OCI-M2 (cell line): Measurements from ENCODE around the gene CTXND1.

Experiments used
- DNase-seq: peaks from one replicate; lab custom pipeline; 2025; ENCODE audit not compliant: unreplicated experiment; lab: John Stamatoyannopoulos, UW

The CTXND1 gene

DNA sequence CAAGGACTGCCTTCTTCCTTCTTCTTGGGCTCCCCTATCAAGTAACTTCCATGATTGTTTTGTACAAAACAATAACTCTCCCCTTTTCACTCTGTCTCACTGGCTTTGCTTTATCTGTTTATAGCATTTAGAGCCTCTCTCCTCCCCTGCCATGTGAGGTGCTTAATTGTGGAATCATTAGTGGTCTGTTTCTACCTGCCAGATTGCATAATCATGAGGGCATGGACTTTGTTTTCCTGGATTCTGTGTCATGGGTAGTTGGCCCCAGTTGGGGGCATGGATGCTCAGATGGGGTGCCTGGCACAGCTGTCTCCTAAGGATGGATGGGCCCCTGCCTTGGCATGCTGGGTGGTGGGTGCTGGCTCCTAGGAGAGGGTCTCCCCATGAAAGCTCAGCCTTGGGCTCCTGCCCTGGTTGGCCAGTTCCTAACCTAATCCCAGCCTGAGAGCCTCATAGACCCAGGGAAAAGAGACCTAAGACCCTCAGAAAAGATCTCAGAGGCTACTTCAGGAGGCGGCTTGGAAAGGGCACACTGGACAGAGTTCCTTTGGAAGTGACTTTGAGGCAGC lies 8.0 kb upstream of the CTXND1 start:
- no peak for DNase-seq

- DNase-seq: no peak
These were observed 439 bp downstream of the CTXND1 start for GRCh38 chr15:80251428-80252120.

- no peak for DNase-seq
These were observed 1.2 kb downstream of the CTXND1 start for GRCh38 chr15:80250614-80251427.

DNA sequence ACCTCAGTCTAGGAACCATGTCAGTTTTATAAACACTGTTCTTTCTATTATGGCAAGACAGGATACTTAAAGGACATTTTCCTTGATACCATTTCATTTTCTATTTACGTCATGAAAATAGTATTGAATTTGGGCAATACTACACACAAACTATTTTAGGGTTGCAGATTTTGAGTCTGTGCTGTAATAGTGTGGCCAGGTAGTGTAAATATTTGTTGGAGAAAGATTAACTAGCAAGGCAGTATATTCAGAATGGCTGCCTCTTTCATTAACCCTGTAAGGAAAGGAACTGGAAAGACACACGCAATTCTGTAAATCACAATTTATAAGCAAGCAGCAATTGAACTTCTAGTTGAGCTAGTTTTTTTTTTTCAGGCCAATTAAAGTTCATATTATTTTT lies 2.0 kb downstream of the CTXND1 start:
- no peak for DNase-seq

DNA sequence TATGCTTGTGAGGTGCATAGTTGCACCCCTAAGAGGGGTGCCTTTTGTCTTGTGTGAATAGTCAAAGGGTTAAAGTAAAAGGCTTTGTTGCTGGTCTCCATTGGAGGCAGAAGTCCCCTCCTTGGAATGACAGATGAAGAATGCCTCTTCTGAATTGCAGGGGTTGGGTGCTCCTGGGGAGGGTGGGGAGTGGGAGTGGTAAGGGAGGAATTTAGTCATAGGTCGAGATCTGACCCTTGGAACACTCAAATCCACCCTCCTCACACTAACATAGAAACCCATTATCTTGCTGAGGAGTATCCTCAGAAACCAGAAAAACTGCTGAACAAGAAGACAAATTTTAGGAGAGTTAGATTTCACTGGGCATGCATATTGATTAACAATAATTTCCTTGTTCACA lies 4.7 kb downstream of the CTXND1 start:
- no peak for DNase-seq

- no peak for DNase-seq
These were observed 5.6 kb downstream of the CTXND1 start for GRCh38 chr15:80246425-80246894.

DNA sequence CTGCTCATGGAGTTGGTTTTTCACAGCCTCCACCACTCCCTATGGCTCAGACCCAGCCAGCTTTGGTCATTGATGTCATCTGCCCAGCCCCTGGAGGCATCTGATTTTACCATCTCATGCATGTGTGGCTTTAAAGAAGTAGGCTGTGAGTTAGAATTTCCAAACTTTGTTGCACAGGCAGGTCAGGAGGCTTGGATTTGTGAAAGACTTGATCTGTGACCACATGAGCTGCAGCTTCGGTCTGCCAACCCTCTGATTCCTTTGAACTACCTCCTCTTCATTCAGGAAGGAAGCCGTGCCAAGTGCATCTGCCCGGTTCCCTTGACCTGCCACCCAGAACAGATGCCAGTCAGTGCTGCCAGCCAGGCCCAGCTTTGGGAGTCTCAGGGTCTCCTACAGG lies 9.2 kb downstream of the CTXND1 start:
- no peak for DNase-seq

- no peak for DNase-seq
These were observed 9.8 kb downstream of the CTXND1 start for GRCh38 chr15:80242132-80242769.

DNA sequence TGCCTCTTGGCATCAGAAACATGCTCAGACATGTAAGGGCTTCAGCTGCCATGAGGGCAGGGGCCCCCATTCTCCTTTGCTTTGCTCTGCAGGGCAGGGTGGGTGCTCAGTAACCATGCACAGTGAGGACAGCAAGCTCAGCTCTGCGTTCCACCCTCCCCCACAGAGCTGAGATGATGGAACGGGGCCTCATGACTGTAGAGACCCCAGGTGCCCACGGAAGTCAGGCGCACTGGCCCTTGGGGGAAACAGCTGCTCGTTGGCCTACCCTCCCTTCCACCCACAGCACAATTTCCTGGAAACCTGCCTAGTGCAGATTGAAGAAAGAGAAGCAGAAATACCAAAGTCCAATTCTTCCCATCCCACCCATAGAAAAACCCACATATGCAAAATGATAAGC lies 10.5 kb downstream of the CTXND1 start:
- DNase-seq: no peak

DNA sequence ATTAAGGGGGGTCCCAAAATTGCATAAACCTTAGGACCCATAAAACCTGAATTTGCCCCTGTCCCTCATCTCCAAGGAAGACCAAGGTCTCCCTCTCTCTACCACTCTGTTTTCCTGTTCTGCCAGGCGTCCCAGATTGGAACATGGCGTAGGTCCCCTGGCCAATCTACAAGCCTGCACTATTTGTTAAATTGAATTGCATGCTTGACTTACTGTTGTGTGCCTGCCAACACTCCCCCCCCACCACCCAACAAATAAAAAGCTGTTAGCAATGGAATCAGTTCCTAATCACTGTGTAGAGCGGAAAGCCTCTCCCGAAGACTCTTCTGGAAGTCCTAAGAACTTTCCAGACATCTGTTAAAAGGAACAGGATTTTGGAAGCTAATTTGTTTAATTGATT lies 11.7 kb downstream of the CTXND1 start:
- DNase-seq: no peak

DNA sequence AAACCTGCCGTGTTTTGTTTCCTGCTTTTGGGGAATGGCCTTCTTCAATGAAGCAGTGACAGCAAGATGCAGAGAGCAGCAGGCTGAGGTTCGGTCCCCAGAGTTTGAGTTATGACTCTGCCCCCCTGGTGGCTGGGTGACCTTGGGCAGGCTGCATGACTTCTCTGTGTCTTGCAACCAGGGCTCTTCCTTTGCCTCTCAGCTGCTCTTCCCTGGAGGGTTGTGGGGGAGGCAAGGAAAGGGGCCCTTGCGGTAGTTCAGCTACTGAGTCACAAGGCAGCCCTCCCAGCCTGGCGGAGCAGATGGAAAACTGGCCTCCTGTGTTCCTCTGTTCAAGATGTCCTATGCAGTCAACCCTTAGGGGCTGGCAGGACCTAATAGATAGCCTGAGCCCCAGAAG lies 17.1 kb downstream of the CTXND1 start:
- no peak for DNase-seq

DNA sequence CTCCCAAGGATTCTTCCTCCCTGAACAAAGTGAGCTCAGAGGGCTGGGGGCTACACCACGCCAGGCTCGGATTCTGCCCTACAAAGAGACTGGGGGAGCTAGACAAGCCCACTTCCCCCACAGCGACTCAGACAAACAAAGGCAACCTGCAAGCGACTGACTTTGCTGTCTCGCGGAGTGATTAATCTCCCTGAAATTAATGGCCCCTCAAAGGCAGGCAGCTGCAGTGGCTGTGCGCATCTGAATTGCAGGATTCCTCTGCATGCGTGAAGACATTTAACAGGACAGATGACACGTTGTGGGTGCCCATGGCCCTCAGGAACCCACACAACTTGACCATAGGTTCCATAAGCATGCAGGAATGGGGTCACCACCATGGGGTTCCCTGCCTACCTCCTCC lies 18.4 kb downstream of the CTXND1 start:
- DNase-seq: no peak

DNA sequence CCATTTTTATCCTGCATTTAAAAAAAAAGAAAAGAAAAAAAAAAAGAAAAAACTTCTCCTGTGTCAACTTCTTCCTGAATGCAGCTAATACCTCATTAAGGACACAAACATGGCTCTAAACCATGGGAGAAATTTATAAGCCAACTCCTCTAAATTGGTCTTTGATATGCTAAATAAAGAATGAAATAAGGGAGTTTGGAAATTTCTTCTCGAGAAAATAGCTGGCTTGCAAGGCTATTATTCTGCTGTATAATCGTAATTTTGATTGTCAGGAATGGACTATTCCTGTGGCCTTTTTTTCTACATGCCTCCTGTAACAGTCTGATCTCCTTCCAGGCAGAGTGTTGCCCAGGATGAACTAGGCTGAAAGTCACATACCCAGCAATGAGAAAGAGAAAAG lies 20.6 kb downstream of the CTXND1 start:
- DNase-seq: no peak

DNA sequence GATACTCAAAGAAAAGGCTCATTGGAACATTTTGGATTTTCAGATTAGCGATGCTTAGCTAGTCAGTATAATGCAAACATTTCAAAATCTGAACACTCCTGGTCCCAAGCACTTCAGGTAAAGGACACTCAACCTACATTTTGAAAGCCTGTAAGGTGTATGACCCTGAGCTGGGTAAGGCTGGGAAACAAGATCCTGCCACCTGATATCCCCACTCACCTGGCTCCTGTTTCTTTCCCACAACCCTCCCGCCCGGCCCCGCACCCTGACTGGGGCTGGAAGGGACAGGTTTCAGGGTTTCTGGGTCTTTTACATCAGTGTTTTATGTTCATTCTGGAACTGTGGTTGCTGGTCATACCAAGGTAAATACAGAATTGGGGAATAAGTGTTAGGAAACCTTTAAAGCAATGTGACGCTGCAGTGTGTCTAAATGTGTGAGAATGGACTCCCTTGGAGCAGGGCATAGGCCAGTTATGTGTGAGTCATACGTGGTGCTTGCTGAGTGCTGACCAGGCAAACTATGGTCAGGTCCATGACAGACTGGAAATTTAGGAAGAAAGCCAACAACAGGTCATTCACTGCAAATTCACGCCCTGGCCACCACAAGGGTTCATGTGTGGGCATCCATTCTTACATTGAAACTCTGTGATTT lies 22.9 kb downstream of the CTXND1 start:
- no peak for DNase-seq

DNA sequence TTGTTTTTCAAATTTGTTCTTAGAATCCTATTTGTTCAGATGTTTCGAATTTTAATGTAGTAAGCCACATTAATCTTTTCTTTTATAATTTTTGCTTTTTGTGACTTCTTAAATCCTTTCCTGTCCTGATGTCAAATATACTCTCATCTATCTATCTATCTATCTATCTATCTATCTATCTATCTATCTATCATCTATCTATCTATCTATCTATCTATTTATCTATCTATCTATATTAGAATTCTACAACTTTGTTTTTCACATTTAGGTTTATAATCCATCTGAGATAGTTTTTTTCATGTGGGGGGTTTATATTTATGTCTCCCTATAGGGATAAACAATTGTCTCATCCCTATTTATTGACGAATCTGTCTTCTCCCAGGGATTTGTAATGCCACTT lies 32.1 kb downstream of the CTXND1 start:
- no peak for DNase-seq

DNA sequence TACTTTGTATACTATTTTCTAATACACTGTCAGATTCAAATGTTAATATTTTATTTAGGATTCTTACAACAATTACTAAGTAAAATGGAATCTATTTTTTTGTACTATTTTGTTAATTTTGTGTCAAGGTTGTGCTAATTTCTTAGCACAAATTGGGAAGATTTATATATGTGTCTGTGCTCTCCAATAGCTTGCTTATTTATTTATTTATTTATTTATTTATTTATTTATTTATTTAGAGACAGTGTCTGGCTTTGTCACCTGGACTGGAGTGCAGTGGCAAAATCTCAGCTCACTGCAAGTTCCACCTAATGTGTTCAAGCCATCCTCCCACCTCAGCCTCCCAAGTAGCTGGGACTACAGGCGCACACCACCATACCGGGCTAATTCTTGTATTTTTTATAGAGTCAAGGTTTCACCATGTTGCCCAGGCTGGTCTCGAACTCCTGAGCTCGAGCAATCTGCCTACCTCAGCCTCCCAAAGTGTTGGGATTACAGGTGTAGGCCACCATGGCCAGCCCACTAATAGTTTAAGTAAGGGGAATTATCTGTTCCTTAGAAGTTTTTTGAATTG lies 34.6 kb downstream of the CTXND1 start:
- DNase-seq: no peak

- no peak for DNase-seq
These were observed 35.1 kb downstream of the CTXND1 start for GRCh38 chr15:80216911-80217310.

DNA sequence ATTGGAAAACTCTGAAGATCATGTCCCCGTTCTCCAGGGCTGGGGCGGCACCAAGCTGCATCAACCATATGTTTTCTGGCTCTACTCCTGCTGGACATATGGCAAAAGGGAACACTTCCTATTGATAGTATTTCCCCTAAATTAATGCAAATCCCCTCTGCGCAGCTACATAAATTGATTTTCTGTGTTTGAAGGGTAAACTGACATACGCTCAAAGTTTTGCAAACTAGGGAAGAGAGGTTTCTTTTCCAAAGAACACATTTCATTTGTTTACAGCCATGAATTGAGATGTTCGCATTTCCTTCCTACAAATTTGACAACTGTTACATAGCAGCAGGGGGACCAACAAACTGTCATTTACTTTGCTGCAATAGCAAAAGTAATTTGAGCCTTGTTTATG lies 35.9 kb downstream of the CTXND1 start:
- DNase-seq: no peak

DNA sequence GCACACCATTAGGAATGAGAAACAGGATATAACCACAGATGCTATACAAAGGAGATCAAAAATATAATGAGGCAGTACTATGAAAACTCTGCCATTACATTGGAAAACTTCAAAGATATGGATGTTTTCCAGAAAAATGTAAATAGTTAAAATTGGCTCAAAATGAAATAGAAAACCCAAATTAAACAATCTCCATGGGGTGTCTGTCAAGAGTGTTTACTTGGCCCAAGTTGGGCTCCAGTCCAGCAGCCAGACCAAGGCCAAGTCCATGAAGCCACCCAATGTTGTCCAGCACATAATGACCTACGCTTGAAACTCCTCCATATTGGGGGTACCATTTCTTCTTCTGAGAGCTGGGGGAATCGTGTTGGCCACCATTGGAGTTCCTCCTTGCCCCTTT lies 37.1 kb downstream of the CTXND1 start:
- no peak for DNase-seq

GRCh38 chr15:80211976-80212375 lies 40.0 kb downstream of the CTXND1 start:
- DNase-seq: no peak
